HG03135 (cell line): Measurements from ENCODE around the gene PRKACB.
A peak's percentile ranks its signal among the peaks of the same experiment; 100 is the strongest.
"Not testable (repeated sequence)": the region's sequence is repeated elsewhere in the genome, so short reads cannot be mapped to it uniquely, and the experiment has no call there.

Experiments used
- ATAC-seq: cut with Tn5 transposase; IDR thresholded peaks from one replicate; pipeline ENCODE4 v1.9.1; 2021; ENCODE audit warnings: mild to moderate bottlenecking, moderate library complexity; ENCODE audit not compliant: unreplicated experiment

The PRKACB gene

DNA sequence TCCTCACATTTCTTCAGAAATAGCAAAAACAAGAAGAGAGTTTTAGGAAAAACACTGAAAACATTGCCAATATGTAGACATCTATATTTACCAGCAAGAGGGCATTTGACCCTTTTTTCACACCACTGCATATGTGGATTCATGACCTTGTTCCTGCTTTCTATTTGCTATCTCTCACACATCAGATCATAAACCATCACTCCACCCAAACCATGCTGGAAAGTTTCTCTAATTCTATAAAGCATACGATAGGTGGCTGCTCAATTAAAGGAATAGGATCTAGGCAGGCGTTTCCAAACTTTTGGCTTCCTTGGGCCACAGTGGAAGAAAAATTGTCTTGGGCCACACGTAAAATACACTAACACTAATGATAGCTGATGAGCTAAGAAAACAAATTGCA is 121.8 kb downstream of the PRKACB start:
- ATAC-seq = no peak

DNA sequence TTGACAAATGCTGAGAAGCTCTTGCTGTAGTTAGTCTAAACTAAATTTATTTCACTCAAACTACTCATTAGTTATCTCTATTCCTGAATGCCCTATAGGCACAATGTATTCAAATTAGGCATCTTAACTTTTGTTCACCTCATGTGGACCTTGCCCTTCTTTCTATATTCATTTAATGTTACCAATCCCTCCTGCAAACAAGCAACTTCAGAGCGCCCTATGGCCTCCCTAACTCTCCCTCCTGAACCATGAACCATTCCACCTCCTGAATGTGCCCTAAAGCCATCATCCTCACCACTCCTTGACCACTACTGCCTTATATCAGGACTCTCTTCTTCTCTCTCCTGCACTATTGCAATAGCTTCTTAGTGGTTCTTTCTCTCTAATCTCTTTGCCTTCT is 122.7 kb downstream of the PRKACB start:
- ATAC-seq = no peak

DNA sequence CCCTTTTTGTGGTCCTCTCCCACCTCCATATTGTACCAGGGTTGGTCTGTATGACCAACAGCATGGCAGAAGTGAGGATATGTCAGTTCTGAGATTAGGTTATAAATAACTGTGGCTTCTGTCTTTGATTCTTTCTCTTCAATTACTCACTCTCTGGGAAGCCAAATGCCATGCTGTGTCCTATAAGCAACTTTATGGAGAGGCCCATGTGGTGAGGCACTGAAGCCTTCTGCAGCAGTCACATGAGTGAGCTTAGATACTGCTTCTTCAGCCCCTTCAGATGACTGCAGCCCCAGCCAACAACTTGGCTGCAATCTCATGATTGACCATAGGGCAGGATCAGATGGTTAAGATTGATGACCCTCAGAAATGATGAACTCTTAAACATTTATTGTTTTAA is 123.4 kb downstream of the PRKACB start:
- ATAC-seq = no peak

DNA sequence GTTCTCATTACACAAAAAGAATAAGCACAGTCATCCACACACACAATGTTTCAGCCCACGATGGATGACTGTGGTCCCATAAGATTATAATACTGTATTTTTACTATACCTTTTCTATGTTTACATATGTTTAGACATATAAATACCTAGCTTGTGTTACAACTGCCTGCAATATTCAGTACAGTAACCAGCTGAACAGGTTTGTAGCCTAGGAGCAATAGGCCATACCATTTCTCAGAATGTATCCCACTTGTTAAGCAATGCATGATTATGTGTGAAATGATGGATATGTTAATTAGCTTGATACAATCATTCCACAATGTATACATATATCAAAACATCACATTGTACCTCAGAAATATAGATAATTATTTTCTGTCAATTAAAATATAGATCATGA is 124.3 kb downstream of the PRKACB start:
- no peak for ATAC-seq

DNA sequence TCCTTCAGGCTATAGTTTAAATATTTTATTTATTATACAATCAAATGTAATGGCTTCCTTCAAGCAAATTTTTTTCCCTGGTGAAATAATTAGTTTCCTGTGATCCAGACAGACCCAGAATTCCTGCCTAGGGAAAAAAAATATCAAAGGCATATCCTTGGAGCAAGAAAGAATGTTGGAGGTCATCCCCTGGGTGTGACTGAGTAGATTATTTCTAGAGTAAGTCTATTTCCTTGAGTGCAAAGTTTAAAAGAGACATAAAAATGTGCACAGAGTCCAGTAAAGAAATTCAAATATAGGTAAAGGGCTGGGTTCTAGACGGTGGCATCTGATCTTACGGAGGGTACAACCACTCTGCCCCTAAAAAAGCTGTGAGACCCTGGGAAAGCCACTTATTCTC is 125.2 kb downstream of the PRKACB start:
- no peak for ATAC-seq

DNA sequence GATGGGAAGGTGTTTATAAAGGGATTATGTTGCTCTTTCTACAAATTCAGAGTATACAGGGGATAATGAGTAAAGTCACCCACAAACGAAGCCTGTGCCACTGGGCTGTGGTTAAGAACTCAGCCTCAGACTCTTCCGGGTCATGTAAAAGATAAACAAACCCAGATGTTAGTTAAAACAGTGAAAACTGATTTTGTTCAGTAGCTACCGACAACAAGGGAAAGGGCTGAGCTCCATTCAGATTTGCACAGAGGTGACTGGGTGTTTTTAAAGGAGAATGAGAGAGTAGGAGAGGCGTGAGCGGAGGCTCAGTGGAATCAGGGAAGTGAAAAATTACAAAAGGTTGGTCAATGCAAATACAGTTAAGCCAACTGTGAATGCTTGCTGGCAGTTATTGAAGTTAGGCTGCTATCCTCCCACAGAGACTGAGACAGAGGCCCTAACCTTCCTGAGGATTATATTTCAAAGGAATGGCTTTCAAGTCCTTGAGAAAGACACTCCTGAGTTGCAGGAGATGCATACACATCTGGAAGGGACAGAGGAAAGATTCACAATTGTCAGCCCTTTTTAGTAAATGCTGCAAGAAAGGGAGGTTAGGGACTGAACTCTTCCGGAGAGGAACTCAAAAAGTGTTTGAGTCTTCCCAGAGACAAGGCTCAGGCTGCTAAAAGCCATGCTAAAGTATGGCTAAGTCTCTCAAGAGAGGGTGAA is 127.5 kb downstream of the PRKACB start:
- peak; percentile 95 for ATAC-seq

DNA sequence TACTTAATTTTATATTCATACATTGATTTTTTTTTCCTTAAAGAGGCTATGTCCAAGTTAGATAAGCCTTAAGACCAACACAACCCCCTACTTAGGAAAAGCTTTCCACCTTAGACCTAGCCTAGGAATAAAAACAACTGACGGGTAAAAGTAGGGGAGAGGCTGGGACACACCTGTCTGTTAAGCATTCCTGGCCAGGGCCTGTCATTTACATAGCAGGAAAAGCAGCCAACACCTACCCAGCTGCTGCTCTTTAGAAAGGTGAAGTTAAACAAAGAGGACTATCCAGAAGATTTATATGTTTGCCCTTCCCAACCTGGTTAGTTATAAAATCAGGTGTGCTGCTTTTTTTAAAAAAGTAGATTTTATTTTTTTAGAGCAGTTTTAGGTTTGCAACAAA is 128.3 kb downstream of the PRKACB start:
- no peak for ATAC-seq

DNA sequence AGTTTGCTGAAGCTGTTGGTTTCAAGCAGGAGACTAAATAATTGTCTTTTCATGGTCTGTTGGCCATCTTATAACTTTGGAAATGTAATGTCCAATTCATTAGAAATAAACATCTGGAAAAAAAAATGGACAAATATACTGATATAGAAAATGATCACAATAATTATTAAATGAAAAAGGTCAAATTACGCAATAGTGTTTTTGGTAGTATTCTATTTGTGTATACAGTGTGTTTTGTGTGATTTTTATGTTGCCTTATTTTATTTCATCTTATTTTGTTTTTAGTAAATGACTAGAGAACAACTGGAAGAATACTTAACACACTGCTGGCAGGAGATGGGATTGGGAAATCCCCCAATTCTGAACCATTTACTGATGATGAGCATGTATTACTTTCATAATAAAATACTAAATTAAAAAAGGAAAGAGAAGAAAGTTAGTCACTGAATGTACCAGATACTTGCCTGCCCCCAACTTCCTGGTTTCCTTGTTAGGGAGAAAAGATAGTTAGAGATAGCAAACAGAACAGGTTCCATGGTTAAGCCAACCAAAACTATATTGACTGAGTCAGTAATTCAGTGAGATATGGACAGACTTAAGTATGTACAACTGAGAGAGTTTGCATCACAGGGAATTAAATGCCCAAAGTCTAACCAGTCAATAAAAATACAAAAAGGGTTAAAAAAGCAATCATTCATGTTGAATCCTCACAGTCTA is 133.4 kb downstream of the PRKACB start:
- no peak for ATAC-seq

DNA sequence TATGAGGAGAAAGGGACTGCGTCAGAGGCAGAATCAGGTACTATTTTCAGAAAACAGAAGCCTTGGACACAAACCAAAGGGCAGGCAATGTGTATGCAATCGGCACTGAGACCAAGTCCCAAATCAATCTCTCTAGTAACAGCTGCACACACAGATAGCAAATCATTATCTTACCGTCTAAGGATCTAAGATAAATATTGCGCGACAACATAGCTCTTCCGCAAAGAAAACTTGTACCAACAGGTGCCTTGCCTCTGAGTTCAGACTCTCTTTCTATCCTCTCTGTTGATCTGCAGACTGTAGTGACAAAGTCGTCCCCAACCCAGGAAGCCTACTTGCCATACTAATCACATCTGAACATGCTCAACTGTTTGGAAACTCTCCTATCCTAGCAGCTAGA is 134.8 kb downstream of the PRKACB start:
- no peak for ATAC-seq

DNA sequence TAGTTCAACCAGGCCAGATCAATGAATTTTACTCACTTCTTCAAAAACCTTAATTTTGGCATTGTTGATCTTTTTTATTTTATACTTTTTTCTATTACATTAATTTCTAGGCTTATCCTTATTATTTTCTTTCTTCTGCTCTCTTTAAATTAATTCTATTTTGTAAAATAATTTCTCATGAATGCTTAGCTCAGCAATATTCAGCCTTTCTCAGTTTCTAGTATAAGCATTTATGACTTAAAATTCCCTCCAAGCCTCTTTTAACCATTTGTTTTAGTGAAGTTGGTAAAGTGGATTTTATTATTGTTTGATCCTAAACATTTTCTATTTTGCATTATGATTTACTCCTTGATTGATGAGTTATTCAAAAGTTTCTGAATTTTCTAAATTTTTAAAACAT is 136.8 kb downstream of the PRKACB start:
- ATAC-seq = no peak

DNA sequence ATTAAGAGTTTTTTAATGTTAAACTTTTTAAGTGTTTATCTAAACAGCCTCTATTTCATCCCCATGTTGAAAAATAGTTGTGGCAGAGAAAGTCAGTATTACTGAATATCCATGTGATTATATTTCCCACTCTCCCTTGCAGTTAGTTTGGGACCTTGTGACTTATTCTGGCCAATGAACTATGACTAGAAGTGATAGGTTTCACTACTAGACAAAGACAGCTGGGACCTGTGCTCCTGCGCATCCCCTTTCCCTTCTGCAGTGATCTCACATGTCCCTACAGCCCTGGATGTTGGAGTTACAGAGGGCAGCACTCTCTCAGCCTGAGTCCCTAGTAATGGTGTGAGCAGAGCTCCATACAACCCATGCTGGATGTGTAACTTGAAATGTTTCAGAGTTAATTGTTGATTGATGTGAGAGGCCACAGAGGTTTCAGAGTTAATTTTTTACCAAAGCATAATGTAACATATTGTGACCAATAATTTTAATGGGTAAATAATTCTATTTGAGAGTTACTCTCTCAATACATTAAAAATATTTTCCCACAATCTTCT is 138.8 kb downstream of the PRKACB start:
- ATAC-seq = peak; percentile 79

DNA sequence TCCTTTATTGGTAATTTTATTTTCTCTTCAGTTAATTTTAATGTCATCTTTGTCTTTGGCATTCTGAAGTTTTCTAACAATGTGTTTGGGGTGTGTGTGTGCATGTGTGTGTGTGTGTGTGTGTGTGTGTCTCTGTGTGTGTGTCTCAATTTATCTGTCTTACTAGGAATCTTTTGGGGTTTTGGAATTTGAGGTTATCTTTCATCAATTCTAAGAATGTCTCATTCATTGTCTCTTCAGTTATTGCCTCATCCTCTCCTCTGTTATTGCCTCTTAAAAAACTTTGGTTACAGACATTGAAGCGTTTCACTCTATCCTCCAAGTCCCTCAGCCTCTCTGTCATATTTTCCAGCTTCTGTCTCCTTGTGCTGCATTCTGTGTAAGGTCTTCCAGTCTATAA is 139.3 kb downstream of the PRKACB start:
- no peak for ATAC-seq

DNA sequence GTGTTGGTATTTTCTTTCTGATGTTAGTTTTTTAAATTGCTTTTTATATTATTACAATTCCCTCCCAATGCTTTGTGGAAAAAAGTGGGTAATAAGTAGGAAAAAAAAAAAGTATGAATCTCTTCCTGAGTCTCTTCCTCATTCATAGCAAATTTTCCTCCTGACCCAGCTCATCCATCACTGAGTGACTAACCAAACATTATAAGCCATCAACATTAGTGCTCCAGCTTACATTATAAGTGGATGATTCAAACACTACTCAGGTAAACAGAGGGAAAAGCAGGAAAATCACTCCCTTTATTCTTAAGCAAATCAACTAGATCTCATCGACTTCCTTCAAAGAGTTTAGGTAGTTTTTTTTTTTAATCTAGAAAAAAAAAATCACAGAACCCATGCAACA is 142.0 kb downstream of the PRKACB start:
- ATAC-seq = no peak

DNA sequence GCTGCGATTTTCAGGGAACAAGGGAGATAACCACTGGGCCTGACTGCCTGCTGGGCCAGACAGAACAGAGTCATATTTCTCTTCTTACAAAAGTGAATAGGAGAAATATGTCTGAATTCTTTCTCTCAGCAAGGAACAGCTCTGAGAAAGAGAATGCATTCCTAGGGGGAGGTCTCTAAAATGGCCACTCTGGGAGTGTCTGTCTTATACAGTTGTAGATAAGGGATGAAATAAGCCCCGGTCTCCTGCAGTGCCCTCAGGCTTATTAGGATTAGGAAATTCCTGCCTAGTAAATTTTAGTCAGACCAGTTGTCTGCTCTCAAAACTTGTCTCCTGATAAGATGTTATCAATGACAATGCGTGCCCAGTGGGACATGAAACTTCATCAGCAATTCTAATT is 143.3 kb downstream of the PRKACB start:
- not testable (repeated sequence) for ATAC-seq
